Liver (tissue), 9 donors: ENCODE data around the gene NAGS. TPM values are rescaled to one million over a fixed set of nuclear protein-coding genes. Genes with fewer than 3 reads are reported as not detected.

Experiments
- DNase-seq: peaks from one replicate; pipeline ENCODE4 v3.0.0-alpha.2; 2017; ENCODE audit warnings: low spot score
- H3K27ac ChIP-seq, 2 donors: one replicate each; pipeline ENCODE4 v1.7.0; 2013; ENCODE audit warnings: inconsistent platforms in 2 of 2, low read length in 2 of 2, control low read depth in 1 of 2, low read depth in 1 of 2, mild to moderate bottlenecking in 1 of 2
- H3K27me3 ChIP-seq, 4 donors: one replicate each; pipeline versions ENCODE4 v1.6.1 to v1.7.0; 2013; ENCODE audit warnings: low read length in 3 of 4, inconsistent platforms in 1 of 4, mild to moderate bottlenecking in 1 of 4, moderate library complexity in 1 of 4; ENCODE audit not compliant: control insufficient read depth in 4 of 4, insufficient read depth in 4 of 4
- H3K36me3 ChIP-seq, 4 donors: one replicate each; pipeline versions ENCODE4 v1.6.1 to v1.7.0; 2013; ENCODE audit warnings: low read length in 3 of 4, mild to moderate bottlenecking in 3 of 4, low read depth in 1 of 4, moderate library complexity in 1 of 4; ENCODE audit not compliant: control insufficient read depth in 4 of 4, insufficient read depth in 3 of 4
- H3K4me1 ChIP-seq, 4 donors: one replicate each; pipeline versions ENCODE4 v1.6.1 to v1.7.0; 2013; ENCODE audit warnings: low read length in 3 of 4, mild to moderate bottlenecking in 3 of 4, moderate library complexity in 1 of 4; ENCODE audit not compliant: control insufficient read depth in 4 of 4, insufficient read depth in 4 of 4
- H3K4me3 ChIP-seq, 3 donors: one replicate each; pipeline versions ENCODE4 v1.6.1 to v1.7.0; 2013; ENCODE audit warnings: low read length in 3 of 3, control low read depth in 1 of 3, low read depth in 1 of 3, mild to moderate bottlenecking in 1 of 3
- H3K9ac ChIP-seq, 2 donors: one replicate each; pipeline ENCODE4 v1.7.0; 2013; ENCODE audit warnings: low read length in 2 of 2, mild to moderate bottlenecking in 2 of 2, moderate library complexity in 2 of 2, control low read depth in 1 of 2, low read depth in 1 of 2
- H3K9me3 ChIP-seq, 4 donors: one replicate each; pipeline versions ENCODE4 v1.6.1 to v1.7.0; 2013; ENCODE audit warnings: low read length in 3 of 4; ENCODE audit not compliant: control insufficient read depth in 4 of 4
- ATF3 ChIP-seq: IDR thresholded peaks from 2 replicates; pipeline ENCODE4 v1.6.1; 2016; ENCODE audit warnings: antibody characterized with exemption
- CTCF ChIP-seq: fragments of 150-350 bp; IDR thresholded peaks from 2 replicates; pipeline ENCODE4 v1.5.1; 2017; ENCODE audit warnings: improper control_type of control experiment, low read depth, low read length; ENCODE audit not compliant: missing input control
- FOXA1 ChIP-seq: IDR thresholded peaks from 2 replicates; pipeline ENCODE4 v1.6.1; 2016; ENCODE audit warnings: antibody characterized with exemption
- FOXA2 ChIP-seq: IDR thresholded peaks from 2 replicates; pipeline ENCODE4 v1.6.1; 2016; ENCODE audit warnings: antibody characterized with exemption
- GABPA ChIP-seq, 2 donors: IDR thresholded peaks in 1 of 2; conservative IDR thresholded peaks in 1 of 2; 2 replicates each; pipeline ENCODE4 v1.6.1; 2016; ENCODE audit warnings: antibody characterized with exemption in 2 of 2, mild to moderate bottlenecking in 1 of 2, moderate library complexity in 1 of 2
- HNF4A ChIP-seq, 2 donors: conservative IDR thresholded peaks; 2 replicates each; pipeline ENCODE4 v1.6.1; 2016; ENCODE audit warnings: antibody characterized with exemption in 2 of 2, mild to moderate bottlenecking in 2 of 2
- HNF4G ChIP-seq: IDR thresholded peaks from 2 replicates; pipeline ENCODE4 v1.6.1; 2016; ENCODE audit warnings: antibody characterized with exemption
- JUND ChIP-seq, 2 donors: IDR thresholded peaks; 2 replicates each; pipeline ENCODE4 v1.6.1; 2016; ENCODE audit warnings: antibody characterized with exemption in 2 of 2
- MAX ChIP-seq: IDR thresholded peaks from 2 replicates; pipeline ENCODE4 v1.6.1; 2016; ENCODE audit warnings: antibody characterized with exemption
- NR2F2 ChIP-seq: IDR thresholded peaks from 2 replicates; pipeline ENCODE4 v1.6.1; 2016; ENCODE audit warnings: antibody characterized with exemption
- RAD21 ChIP-seq, 2 donors: IDR thresholded peaks; 2 replicates each; pipeline ENCODE4 v1.6.1; 2016; ENCODE audit warnings: antibody characterized with exemption in 2 of 2, mild to moderate bottlenecking in 2 of 2
- RXRA ChIP-seq, 2 donors: IDR thresholded peaks; 2 replicates each; pipeline ENCODE4 v1.6.1; 2017 to 2018; ENCODE audit warnings: antibody characterized with exemption in 2 of 2, mild to moderate bottlenecking in 1 of 2
- SP1 ChIP-seq: IDR thresholded peaks from 2 replicates; pipeline ENCODE4 v1.6.1; 2018; ENCODE audit warnings: antibody characterized with exemption, mild to moderate bottlenecking
- TAF1 ChIP-seq: conservative IDR thresholded peaks from 2 replicates; pipeline ENCODE4 v1.6.1; 2016; ENCODE audit warnings: antibody characterized with exemption, mild to moderate bottlenecking
- YY1 ChIP-seq: IDR thresholded peaks from 2 replicates; pipeline ENCODE4 v1.6.1; 2016; ENCODE audit warnings: antibody characterized with exemption, mild to moderate bottlenecking
- ZBTB33 ChIP-seq: IDR thresholded peaks from 2 replicates; pipeline ENCODE4 v1.6.1; 2016; ENCODE audit warnings: antibody characterized with exemption
- WGBS: extraction: QIAGEN DNeasy Blood & Tissue Kit; methylation state at CpG from one replicate; pipeline ENCODE4 v1.1.7; 2013; 5-methylcytosine and 5-hydroxymethylcytosine counted together
- polyA plus RNA-seq, 2 donors: library from polyadenylated mRNA; stranded (reverse) in 1 of 2; unstranded in 1 of 2; fragments of 200-250 nt in 1 of 2; fragments of >200 nt in 1 of 2; fragmentation: Nextera tagmentation in 1 of 2; extraction: Ambion mirVana in 1 of 2; gene quantifications; one replicate each; pipeline versions ENCODE4 v1.2.1 to v1.2.3, GENCODE V29; 2013 to 2015
- total RNA-seq, 2 donors: library from RNA; depleted of rRNA; stranded (reverse); fragments of >200 nt; gene quantifications; one replicate each; pipeline ENCODE4 v1.2.3, GENCODE V29; 2014
- donor health status: healthy.
- donor health status: healthy.
- donor health status: healthy.
- donor health status: healthy.
- donor health status: healthy.

NAGS gene
- total and polyA plus RNA-seq, 4 donors: 21.5 to 29.8 (median 28.2) TPM

GRCh38 chr17:43976963-43977837 is 27.2 kb upstream of the NAGS start:
- TF ChIP-seq HNF4A (conservative IDR thresholded peaks at IDR 0.05) (no peak), CTCF (no peak), HNF4G (no peak), YY1 (no peak), RXRA (IDR thresholded peaks at IDR 0.05) (no peak), JUND (IDR thresholded peaks at IDR 0.05) (no peak), MAX (no peak), NR2F2 (no peak)

GRCh38 chr17:43978078-43978477 is 26.3 kb upstream of the NAGS start:
- no peak for DNase-seq
- H3K9me3 ChIP-seq: no peaks in the 10 kb centered on the region
- TF ChIP-seq HNF4G: no peak
- TF ChIP-seq RXRA (IDR thresholded peaks at IDR 0.05): no peak
- no peak for TF ChIP-seq NR2F2
- TF ChIP-seq TAF1: no peak
- no peak for TF ChIP-seq GABPA (IDR thresholded peaks at IDR 0.05 in 1 of 2, conservative IDR thresholded peaks at IDR 0.05 in 1 of 2)
- TF ChIP-seq ATF3: no peak
- TF ChIP-seq FOXA1: no peak
- no peak for TF ChIP-seq FOXA2
- H3K9ac ChIP-seq: no peak overlapping the region
- no peak overlapping the region for H3K4me3 ChIP-seq
- H3K36me3 ChIP-seq: no peaks in the 10 kb centered on the region
- H3K4me1 ChIP-seq: no peaks in the 10 kb centered on the region
- no peak overlapping the region for H3K27ac ChIP-seq
- no peaks in the 10 kb centered on the region for H3K27me3 ChIP-seq
- WGBS: 86% methylated on average over 2 of the region's 2 CpGs

More at GRCh38 chr17:43976963-43977837, 27.2 kb upstream of the NAGS start:
- H3K36me3 ChIP-seq: no peaks in the 10 kb centered on the region
- DNase-seq: no peak
- no peak overlapping the region for H3K4me3 ChIP-seq
- H3K4me1 ChIP-seq: no peaks in the 10 kb centered on the region
- WGBS: 80% methylated on average over 9 of the region's 9 CpGs
- no peak overlapping the region for H3K9ac ChIP-seq
- no peaks in the 10 kb centered on the region for H3K27me3 ChIP-seq
- H3K9me3 ChIP-seq: no peaks in the 10 kb centered on the region
- no peak overlapping the region for H3K27ac ChIP-seq

- DNase-seq: no peak
- Histone ChIP-seq H3K27me3 (no peaks in the 10 kb centered on the region), H3K27ac (no peak overlapping the region), H3K4me1 (peaks cover 0 to 7% (median 5%) of the 10 kb centered on the region in 4 donors), H3K4me3 (no peak overlapping the region), H3K9me3 (no peaks in the 10 kb centered on the region), H3K9ac (no peak overlapping the region), H3K36me3 (no peaks in the 10 kb centered on the region)
- 83% methylated on average over 7 of the region's 7 CpGs for WGBS
- TF ChIP-seq NR2F2 (no peak), HNF4G (no peak), ZBTB33 (no peak), HNF4A (conservative IDR thresholded peaks at IDR 0.05) (no peak), FOXA1 (no peak), GABPA (IDR thresholded peaks at IDR 0.05 in 1 of 2, conservative IDR thresholded peaks at IDR 0.05 in 1 of 2) (no peak), RAD21 (IDR thresholded peaks at IDR 0.05) (no peak), MAX (no peak), JUND (IDR thresholded peaks at IDR 0.05) (no peak), TAF1 (no peak), SP1 (no peak), CTCF (no peak)
Observed at GRCh38 chr17:43979011-43979410, 25.4 kb upstream of the NAGS start.
